ENCODE measurements around the gene DAP. TPM values are rescaled to one million over a fixed set of nuclear protein-coding genes. Genes with fewer than 3 reads are reported as not detected.
"Not testable (repeated sequence)": the region's sequence is repeated elsewhere in the genome, so short reads cannot be mapped to it uniquely, and the experiment has no call there.

The DAP gene
- total RNA-seq, 1 experiment from 2014 or later, result 10.0 TPM

- no peaks in the 10 kb centered on the region for H3K27me3 ChIP-seq
- DNase-seq, result no peak
- H3K27ac ChIP-seq, result no peak overlapping the region
- H3K4me3 ChIP-seq, result no peak overlapping the region
- H3K36me3 ChIP-seq, result no peaks in the 10 kb centered on the region
- no peaks in the 10 kb centered on the region for H3K9me3 ChIP-seq (replicated peaks)
- H3K4me1 ChIP-seq, result no peaks in the 10 kb centered on the region
These were observed 115.4 kb downstream of the DAP start for GRCh38 chr5:10645671-10646070.

GRCh38 chr5:10645146-10645545 lies 115.9 kb downstream of the DAP start:
- H3K9me3 ChIP-seq (replicated peaks), result no peaks in the 10 kb centered on the region
- no peaks in the 10 kb centered on the region for H3K36me3 ChIP-seq
- no peak for DNase-seq
- no peak overlapping the region for H3K27ac ChIP-seq
- no peak overlapping the region for H3K4me3 ChIP-seq
- H3K27me3 ChIP-seq, result no peaks in the 10 kb centered on the region
- H3K4me1 ChIP-seq, result no peaks in the 10 kb centered on the region

GRCh38 chr5:10644192-10644591 lies 116.8 kb downstream of the DAP start:
- H3K27me3 ChIP-seq, result no peaks in the 10 kb centered on the region

GRCh38 chr5:10642367-10642766 lies 118.7 kb downstream of the DAP start:
- Histone ChIP-seq H3K27ac (no peak overlapping the region), H3K4me3 (no peak overlapping the region), H3K27me3 (no peaks in the 10 kb centered on the region), H3K9me3 (replicated peaks) (no peaks in the 10 kb centered on the region), H3K4me1 (no peaks in the 10 kb centered on the region), H3K36me3 (no peaks in the 10 kb centered on the region)
- DNase-seq, result no peak

More at GRCh38 chr5:10644192-10644591, 116.8 kb downstream of the DAP start:
- no peak overlapping the region for H3K4me3 ChIP-seq
- no peak overlapping the region for H3K27ac ChIP-seq
- no peaks in the 10 kb centered on the region for H3K4me1 ChIP-seq
- no peaks in the 10 kb centered on the region for H3K9me3 ChIP-seq (replicated peaks)
- H3K36me3 ChIP-seq, result no peaks in the 10 kb centered on the region
- DNase-seq, result no peak

- Histone ChIP-seq H3K4me3 (no peak overlapping the region), H3K9me3 (replicated peaks) (no peaks in the 10 kb centered on the region), H3K4me1 (no peaks in the 10 kb centered on the region), H3K27ac (no peak overlapping the region), H3K27me3 (no peaks in the 10 kb centered on the region), H3K36me3 (no peaks in the 10 kb centered on the region)
- no peak for DNase-seq
These were observed 121.1 kb downstream of the DAP start for GRCh38 chr5:10639846-10640368.

- H3K36me3 ChIP-seq; H3K4me3 ChIP-seq; H3K27me3 ChIP-seq; H3K27ac ChIP-seq; DNase-seq; H3K4me1 ChIP-seq; H3K9me3 ChIP-seq (replicated peaks): not testable (repeated sequence)
These were observed 122.3 kb downstream of the DAP start for GRCh38 chr5:10638723-10639122.

GRCh38 chr5:10637944-10638343 lies 123.1 kb downstream of the DAP start:
- no peak overlapping the region for H3K4me3 ChIP-seq
- no peaks in the 10 kb centered on the region for H3K27me3 ChIP-seq
- no peaks in the 10 kb centered on the region for H3K9me3 ChIP-seq (replicated peaks)
- no peak overlapping the region for H3K27ac ChIP-seq
- no peaks in the 10 kb centered on the region for H3K36me3 ChIP-seq
- no peak for DNase-seq
- H3K4me1 ChIP-seq, result no peaks in the 10 kb centered on the region

GRCh38 chr5:10636363-10637142 lies 124.5 kb downstream of the DAP start:
- DNase-seq, result no peak
- Histone ChIP-seq H3K27me3 (no peaks in the 10 kb centered on the region), H3K36me3 (no peaks in the 10 kb centered on the region), H3K4me3 (no peak overlapping the region), H3K4me1 (no peaks in the 10 kb centered on the region), H3K9me3 (replicated peaks) (no peaks in the 10 kb centered on the region), H3K27ac (no peak overlapping the region)

GRCh38 chr5:10635867-10636350 lies 125.1 kb downstream of the DAP start:
- H3K9me3 ChIP-seq (replicated peaks), result no peaks in the 10 kb centered on the region
- no peak for DNase-seq
- no peaks in the 10 kb centered on the region for H3K36me3 ChIP-seq
- H3K4me1 ChIP-seq, result no peaks in the 10 kb centered on the region
- no peak overlapping the region for H3K27ac ChIP-seq
- H3K4me3 ChIP-seq, result no peak overlapping the region
- H3K27me3 ChIP-seq, result no peaks in the 10 kb centered on the region

GRCh38 chr5:10635257-10635866 lies 125.7 kb downstream of the DAP start:
- Histone ChIP-seq H3K4me1 (no peaks in the 10 kb centered on the region), H3K36me3 (no peaks in the 10 kb centered on the region), H3K4me3 (no peak overlapping the region), H3K9me3 (replicated peaks) (no peaks in the 10 kb centered on the region), H3K27ac (no peak overlapping the region), H3K27me3 (no peaks in the 10 kb centered on the region)
- DNase-seq, result no peak

GRCh38 chr5:10634562-10634961 lies 126.5 kb downstream of the DAP start:
- Histone ChIP-seq H3K27me3 (no peaks in the 10 kb centered on the region), H3K36me3 (no peaks in the 10 kb centered on the region), H3K27ac (no peak overlapping the region), H3K4me3 (no peak overlapping the region), H3K9me3 (replicated peaks) (no peaks in the 10 kb centered on the region), H3K4me1 (no peaks in the 10 kb centered on the region)
- DNase-seq, result no peak

- Histone ChIP-seq H3K9me3 (replicated peaks) (no peaks in the 10 kb centered on the region), H3K4me1 (no peaks in the 10 kb centered on the region), H3K27ac (no peak overlapping the region), H3K27me3 (no peaks in the 10 kb centered on the region), H3K36me3 (no peaks in the 10 kb centered on the region), H3K4me3 (no peak overlapping the region)
- no peak for DNase-seq
These were observed 127.0 kb downstream of the DAP start for GRCh38 chr5:10634050-10634449.

GRCh38 chr5:10633271-10634049 lies 127.6 kb downstream of the DAP start:
- Histone ChIP-seq H3K9me3 (replicated peaks) (no peaks in the 10 kb centered on the region), H3K36me3 (no peaks in the 10 kb centered on the region), H3K27me3 (no peaks in the 10 kb centered on the region), H3K4me3 (no peak overlapping the region), H3K27ac (no peak overlapping the region), H3K4me1 (no peaks in the 10 kb centered on the region)
- DNase-seq, result no peak

GRCh38 chr5:10632110-10632761 lies 128.8 kb downstream of the DAP start:
- Histone ChIP-seq H3K27ac (no peak overlapping the region), H3K4me1 (no peaks in the 10 kb centered on the region), H3K4me3 (no peak overlapping the region), H3K9me3 (replicated peaks) (no peaks in the 10 kb centered on the region), H3K36me3 (no peaks in the 10 kb centered on the region), H3K27me3 (no peaks in the 10 kb centered on the region)
- no peak for DNase-seq
